Keratinocyte (primary cell): Measurements from ENCODE around the gene EPB41L4B. TPM values are rescaled to one million over a fixed set of nuclear protein-coding genes. Genes with fewer than 3 reads are reported as not detected.

Source experiments
- DNase-seq: peaks from one replicate; pipeline ENCODE4 v3.0.0-alpha.2; 2011; ENCODE audit warnings: low read depth, missing footprints, low spot score
- FAIRE-seq: peaks from 2 replicates; lab custom pipeline; 2011; peaks lifted over from hg19 to GRCh38; lab: Jason Lieb, UNC
- H2AFZ ChIP-seq: 2 replicates; pipeline ENCODE4 v1.6.0; 2012; ENCODE audit warnings: low read length, control low read depth, inconsistent platforms; ENCODE audit not compliant: control insufficient read depth
- H3K27ac ChIP-seq: 2 replicates; pipeline ENCODE4 v1.5.1; 2011; ENCODE audit warnings: low read length; ENCODE audit not compliant: control insufficient read depth, insufficient read depth
- H3K27me3 ChIP-seq: 3 replicates; pipeline ENCODE4 v1.6.0; 2011; ENCODE audit warnings: low read length; ENCODE audit not compliant: control insufficient read depth, insufficient read depth; ENCODE audit errors: extremely low read depth
- H3K36me3 ChIP-seq, 2 experiments: 2 replicates in 1 of 2; 3 replicates in 1 of 2; pipeline ENCODE4 v1.5.1; 2011; ENCODE audit warnings: low read length in 2 of 2, mild to moderate bottlenecking in 1 of 2; ENCODE audit not compliant: control insufficient read depth in 2 of 2, insufficient read depth in 2 of 2; ENCODE audit errors: extremely low read depth in 1 of 2
- H3K4me1 ChIP-seq: 3 replicates; pipeline ENCODE4 v1.5.1; 2011; ENCODE audit warnings: low read length; ENCODE audit not compliant: control insufficient read depth, insufficient read depth; ENCODE audit errors: extremely low read depth
- H3K4me2 ChIP-seq: 3 replicates; pipeline ENCODE4 v1.6.0; 2011; ENCODE audit warnings: low read depth, low read length; ENCODE audit not compliant: control insufficient read depth, insufficient read depth; ENCODE audit errors: extremely low read depth
- H3K4me3 ChIP-seq, 3 experiments: fragments of 200-600 bp in 1 of 3; sonication (generic) in 1 of 3; 2 replicates in 2 of 3; 3 replicates in 1 of 3; pipeline ENCODE4 v1.5.1; 2011 to 2016; ENCODE audit warnings: low read length in 3 of 3, mild to moderate bottlenecking in 3 of 3, control low read depth in 2 of 3, inconsistent platforms in 1 of 3, low read depth in 1 of 3, mixed read lengths in 1 of 3, mixed run types in 1 of 3, moderate library complexity in 1 of 3; ENCODE audit not compliant: control insufficient read depth in 2 of 3, insufficient read depth in 2 of 3; ENCODE audit errors: extremely low read depth in 1 of 3
- H3K79me2 ChIP-seq: 2 replicates; pipeline ENCODE4 v1.6.0; 2012; ENCODE audit warnings: low read length; ENCODE audit not compliant: control insufficient read depth, insufficient read depth
- H3K9ac ChIP-seq: 3 replicates; pipeline ENCODE4 v1.6.0; 2011; ENCODE audit warnings: low read length; ENCODE audit not compliant: control insufficient read depth, insufficient read depth; ENCODE audit errors: extremely low read depth
- H3K9me1 ChIP-seq: 3 replicates; pipeline ENCODE4 v1.6.0; 2011; ENCODE audit warnings: low read length; ENCODE audit not compliant: control insufficient read depth, insufficient read depth; ENCODE audit errors: extremely low read depth
- H3K9me3 ChIP-seq: 2 replicates; pipeline ENCODE4 v1.5.1; 2012; ENCODE audit warnings: low read depth, low read length; ENCODE audit not compliant: control insufficient read depth
- H4K20me1 ChIP-seq: 3 replicates; pipeline ENCODE4 v1.6.0; 2011; ENCODE audit warnings: low read length; ENCODE audit not compliant: control insufficient read depth, insufficient read depth; ENCODE audit errors: extremely low read depth
- CTCF ChIP-seq, 3 experiments: IDR thresholded peaks in 1 of 3; conservative IDR thresholded peaks in 1 of 3; optimal IDR thresholded peaks in 1 of 3; 2 replicates in 2 of 3; 3 replicates in 1 of 3; pipeline versions ENCODE3 to v1.5.1; 2011; ENCODE audit warnings: low read length in 3 of 3, mild to moderate bottlenecking in 3 of 3, moderate library complexity in 2 of 3, control low read depth in 1 of 3, inconsistent platforms in 1 of 3; ENCODE audit not compliant: insufficient read depth in 2 of 3; ENCODE audit errors: extremely low read depth in 1 of 3
- EZH2 ChIP-seq: IDR thresholded peaks from one replicate; pipeline ENCODE4 v1.6.1; 2012; ENCODE audit warnings: inconsistent platforms, mild to moderate bottlenecking, low read length, moderate library complexity
- dilution Hi-C: fragments of 300-500 bp; cut with MboI; formaldehyde crosslinking; loops from one replicate; pipeline ENCODE4 v1.7.0; 2020; ENCODE audit warnings: low sequenced_read_pairs; ENCODE audit not compliant: extremely low pct_ligation_motif_present
- polyA plus RNA-seq, 5 experiments: library from polyadenylated mRNA; depleted of rRNA in 3 of 5; stranded (reverse) in 3 of 5; stranded (forward) in 1 of 5; unstranded in 1 of 5; fragments of >200 nt; gene quantifications; 1 replicate in 1 of 5; 2 replicates in 3 of 5; 3 replicates in 1 of 5; pipeline versions ENCODE4 v1.2.1 to v1.2.3, GENCODE V29; 2011 to 2012; ENCODE audit warnings: missing spikeins in 2 of 5, low read depth in 1 of 5, low replicate concordance in 1 of 5

EPB41L4B gene
- polyA plus RNA-seq, 1 donor (not counting 4 experiments of a cell fraction or from before 2014, with no cell fraction given) = 13.7 TPM

GRCh38 chr9:109139851-109140250 lies 181.0 kb downstream of the EPB41L4B start:
- Histone ChIP-seq H2AFZ (no peak overlapping the region), H3K27me3 (no peaks in the 10 kb centered on the region), H3K36me3 (no peaks in the 10 kb centered on the region), H3K79me2 (no peaks in the 10 kb centered on the region), H3K27ac (no peak overlapping the region), H3K4me3 (no peak overlapping the region), H4K20me1 (no peaks in the 10 kb centered on the region), H3K9me3 (no peaks in the 10 kb centered on the region), H3K9me1 (no peaks in the 10 kb centered on the region), H3K4me2 (no peak overlapping the region), H3K4me1 (peaks cover 10% of the 10 kb centered on the region), H3K9ac (no peak overlapping the region)
- dilution Hi-C loops = no loop called here
- FAIRE-seq (peak; percentile 62), DNase-seq (no peak)
- TF ChIP-seq CTCF (optimal IDR thresholded peaks at IDR 0.05 in 1 of 3, IDR thresholded peaks at IDR 0.05 in 1 of 3, conservative IDR thresholded peaks at IDR 0.05 in 1 of 3; ENCODE audit: extremely low read depth in 1 of 3, insufficient read depth in 2 of 3, low read length in 3 of 3) (no peak), EZH2 (no peak)

- H3K27ac ChIP-seq = no peak overlapping the region
- no peaks in the 10 kb centered on the region for H3K9me3 ChIP-seq
- dilution Hi-C loops = no loop called here
- no peaks in the 10 kb centered on the region for H3K9me1 ChIP-seq
- no peaks in the 10 kb centered on the region for H3K79me2 ChIP-seq
- H3K9ac ChIP-seq = no peak overlapping the region
- H3K4me3 ChIP-seq = no peak overlapping the region
- no peak overlapping the region for H2AFZ ChIP-seq
- no peak overlapping the region for H3K4me2 ChIP-seq
- H3K4me1 ChIP-seq = peaks cover 5% of the 10 kb centered on the region
- H4K20me1 ChIP-seq = no peaks in the 10 kb centered on the region
- no peaks in the 10 kb centered on the region for H3K27me3 ChIP-seq
- TF ChIP-seq EZH2 = no peak
- TF ChIP-seq CTCF (optimal IDR thresholded peaks at IDR 0.05 in 1 of 3, IDR thresholded peaks at IDR 0.05 in 1 of 3, conservative IDR thresholded peaks at IDR 0.05 in 1 of 3; ENCODE audit: extremely low read depth in 1 of 3, insufficient read depth in 2 of 3, low read length in 3 of 3) = no peak
- no peak for DNase-seq
- FAIRE-seq = no peak
- H3K36me3 ChIP-seq = no peaks in the 10 kb centered on the region
Measured at GRCh38 chr9:109138421-109138820, 182.4 kb downstream of the EPB41L4B start.
